Astrocyte (in vitro differentiated cells and primary cell): ENCODE measurements around the gene PLPP4. TPM values are rescaled to one million over a fixed set of nuclear protein-coding genes. Genes with fewer than 3 reads are reported as not detected.
A peak's percentile ranks its signal among the peaks of the same experiment; 100 is the strongest.

ENCODE experiments used
- DNase-seq: peaks from one replicate; pipeline ENCODE4 v3.0.0-alpha.2; 2010; ENCODE audit warnings: low read depth
- FAIRE-seq: peaks from 2 replicates; lab custom pipeline; 2011; peaks lifted over from hg19 to GRCh38; lab: Jason Lieb, UNC
- H2AFZ ChIP-seq: 2 replicates; pipeline ENCODE4 v1.6.0; 2012; ENCODE audit warnings: low read depth, low read length, inconsistent platforms
- H3K27ac ChIP-seq: 2 replicates; pipeline ENCODE4 v1.5.1; 2011; ENCODE audit warnings: low read depth, low read length, inconsistent platforms
- H3K27me3 ChIP-seq: 2 replicates; pipeline ENCODE4 v1.6.0; 2011; ENCODE audit warnings: low read length, inconsistent platforms; ENCODE audit not compliant: insufficient read depth
- H3K36me3 ChIP-seq: 2 replicates; pipeline ENCODE4 v1.5.1; 2011; ENCODE audit warnings: low read length, inconsistent platforms; ENCODE audit not compliant: insufficient read depth
- H3K4me1 ChIP-seq: 2 replicates; pipeline ENCODE4 v1.5.1; 2011; ENCODE audit warnings: low read length, inconsistent platforms; ENCODE audit not compliant: insufficient read depth
- H3K4me2 ChIP-seq: 2 replicates; pipeline ENCODE4 v1.6.0; 2012; ENCODE audit warnings: low read length, inconsistent platforms
- H3K4me3 ChIP-seq: 2 replicates; pipeline ENCODE4 v1.5.1; 2011; ENCODE audit warnings: low read depth, mild to moderate bottlenecking, low read length, inconsistent platforms; ENCODE audit not compliant: insufficient read depth
- H3K79me2 ChIP-seq: 2 replicates; pipeline ENCODE4 v1.6.0; 2012; ENCODE audit warnings: mild to moderate bottlenecking, low read length, inconsistent platforms; ENCODE audit not compliant: insufficient read depth
- H3K9ac ChIP-seq: 2 replicates; pipeline ENCODE4 v1.6.0; 2012; ENCODE audit warnings: mild to moderate bottlenecking, low read length, inconsistent platforms
- H3K9me3 ChIP-seq: 2 replicates; pipeline ENCODE4 v1.5.1; 2012; ENCODE audit warnings: low read depth, mild to moderate bottlenecking, low read length, inconsistent platforms; ENCODE audit not compliant: insufficient read depth
- H4K20me1 ChIP-seq: 2 replicates; pipeline ENCODE4 v1.6.0; 2012; ENCODE audit warnings: low read length, inconsistent platforms; ENCODE audit not compliant: insufficient read depth
- H3K27ac Mint-ChIP-seq: one replicate; pipeline ENCODE4 v1.8.0; 2021; ENCODE audit warnings: mild to moderate bottlenecking, mixed read lengths; ENCODE audit not compliant: unreplicated experiment
- H3K27me3 Mint-ChIP-seq: one replicate; pipeline ENCODE4 v1.8.0; 2021; ENCODE audit warnings: low read depth, mixed read lengths; ENCODE audit not compliant: unreplicated experiment
- H3K36me3 Mint-ChIP-seq: one replicate; pipeline ENCODE4 v1.8.0; 2021; ENCODE audit warnings: low read depth, mixed read lengths; ENCODE audit not compliant: unreplicated experiment
- H3K4me1 Mint-ChIP-seq: one replicate; pipeline ENCODE4 v1.8.0; 2021; ENCODE audit warnings: low read depth, mixed read lengths; ENCODE audit not compliant: unreplicated experiment
- H3K4me3 Mint-ChIP-seq: one replicate; pipeline ENCODE4 v1.8.0; 2021; ENCODE audit warnings: mild to moderate bottlenecking, moderate library complexity, mixed read lengths; ENCODE audit not compliant: unreplicated experiment
- H3K9me3 Mint-ChIP-seq: one replicate; pipeline ENCODE4 v1.8.0; 2021; ENCODE audit warnings: mild to moderate bottlenecking, mixed read lengths; ENCODE audit not compliant: unreplicated experiment
- EZH2 ChIP-seq: IDR thresholded peaks from 2 replicates; pipeline ENCODE4 v1.6.1; 2012; ENCODE audit warnings: mild to moderate bottlenecking, low read length, inconsistent platforms; ENCODE audit not compliant: insufficient read depth
- total RNA-seq: library from RNA; stranded (reverse); gene quantifications from 2 replicates; pipeline ENCODE4 v1.2.1, GENCODE V29; 2021
- TF ChIP-seq, protein P1 (sequence below): IDR thresholded peaks from 2 replicates; pipeline ENCODE4 v1.5.1; 2011; ENCODE audit warnings: low read depth, mild to moderate bottlenecking, inconsistent platforms, low read length, moderate library complexity; ENCODE audit not compliant: insufficient read depth

PLPP4 gene
- total RNA-seq, 1 donor from 2014 or later: 44.1 TPM

DNA sequence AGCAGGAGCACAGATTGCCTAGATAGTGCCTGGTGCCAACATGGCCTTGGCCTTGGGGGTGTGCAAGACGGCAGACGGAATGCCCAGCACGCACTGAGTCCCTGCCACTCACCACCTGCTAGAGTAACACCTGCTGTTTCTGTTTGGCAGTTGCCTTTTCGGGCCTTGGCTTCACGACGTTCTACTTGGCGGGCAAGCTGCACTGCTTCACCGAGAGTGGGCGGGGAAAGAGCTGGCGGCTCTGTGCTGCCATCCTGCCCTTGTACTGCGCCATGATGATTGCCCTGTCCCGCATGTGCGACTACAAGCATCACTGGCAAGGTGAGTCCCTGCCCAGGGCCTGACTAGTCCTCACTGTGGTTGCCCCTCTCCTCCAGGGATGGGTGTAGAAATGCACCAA is 118.0 kb downstream of the PLPP4 start:
- no peak for FAIRE-seq
- Mint-ChIP-seq H3K9me3 (no peaks in the 10 kb centered on the region), H3K36me3 (peaks cover 40% of the 10 kb centered on the region)

DNA sequence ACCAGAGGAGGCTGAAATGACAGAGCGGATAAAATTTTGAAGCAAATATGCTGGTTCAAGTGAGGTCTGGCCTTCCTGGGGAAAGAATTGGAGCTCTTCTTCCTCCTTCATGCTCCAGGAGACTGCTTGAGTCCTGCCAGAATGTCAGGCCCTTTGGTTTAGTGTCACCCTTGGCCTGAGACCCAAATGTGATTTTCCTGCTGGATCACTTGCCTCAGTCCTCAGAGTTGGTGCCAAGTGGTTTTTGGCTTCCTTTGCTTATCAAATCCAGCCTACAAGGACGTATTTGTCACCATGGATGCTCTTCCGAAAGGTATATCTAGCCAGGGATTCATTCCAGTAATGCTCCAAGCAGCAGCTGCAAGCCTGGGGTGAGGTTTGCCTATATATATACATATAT is 118.4 kb downstream of the PLPP4 start:
- no peak for TF ChIP-seq EZH2
- TF ChIP-seq, protein P1, sequence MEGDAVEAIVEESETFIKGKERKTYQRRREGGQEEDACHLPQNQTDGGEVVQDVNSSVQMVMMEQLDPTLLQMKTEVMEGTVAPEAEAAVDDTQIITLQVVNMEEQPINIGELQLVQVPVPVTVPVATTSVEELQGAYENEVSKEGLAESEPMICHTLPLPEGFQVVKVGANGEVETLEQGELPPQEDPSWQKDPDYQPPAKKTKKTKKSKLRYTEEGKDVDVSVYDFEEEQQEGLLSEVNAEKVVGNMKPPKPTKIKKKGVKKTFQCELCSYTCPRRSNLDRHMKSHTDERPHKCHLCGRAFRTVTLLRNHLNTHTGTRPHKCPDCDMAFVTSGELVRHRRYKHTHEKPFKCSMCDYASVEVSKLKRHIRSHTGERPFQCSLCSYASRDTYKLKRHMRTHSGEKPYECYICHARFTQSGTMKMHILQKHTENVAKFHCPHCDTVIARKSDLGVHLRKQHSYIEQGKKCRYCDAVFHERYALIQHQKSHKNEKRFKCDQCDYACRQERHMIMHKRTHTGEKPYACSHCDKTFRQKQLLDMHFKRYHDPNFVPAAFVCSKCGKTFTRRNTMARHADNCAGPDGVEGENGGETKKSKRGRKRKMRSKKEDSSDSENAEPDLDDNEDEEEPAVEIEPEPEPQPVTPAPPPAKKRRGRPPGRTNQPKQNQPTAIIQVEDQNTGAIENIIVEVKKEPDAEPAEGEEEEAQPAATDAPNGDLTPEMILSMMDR: no peak
- Mint-ChIP-seq H3K36me3 (peaks cover 35% of the 10 kb centered on the region), H3K4me1 (peaks cover 13% of the 10 kb centered on the region), H3K27ac (no peak overlapping the region), H3K9me3 (no peaks in the 10 kb centered on the region), H3K27me3 (no peaks in the 10 kb centered on the region), H3K4me3 (no peak overlapping the region)
- Histone ChIP-seq H3K9me3 (no peaks in the 10 kb centered on the region), H3K27me3 (no peaks in the 10 kb centered on the region), H2AFZ (no peak overlapping the region), H3K9ac (no peak overlapping the region), H3K4me2 (no peak overlapping the region), H3K79me2 (no peaks in the 10 kb centered on the region), H3K4me3 (no peak overlapping the region), H3K36me3 (peaks cover 12% of the 10 kb centered on the region), H3K27ac (no peak overlapping the region), H3K4me1 (no peaks in the 10 kb centered on the region), H4K20me1 (peaks cover 22% of the 10 kb centered on the region)
- DNase-seq (no peak), FAIRE-seq (no peak)

More for the DNA sequence above, 118.0 kb downstream of the PLPP4 start:
- H3K4me2 ChIP-seq: no peak overlapping the region
- no peak overlapping the region for H3K4me3 ChIP-seq
- Mint-ChIP-seq H3K27me3 (no peaks in the 10 kb centered on the region), H3K4me1 (peaks cover 13% of the 10 kb centered on the region), H3K4me3 (no peak overlapping the region), H3K27ac (no peak overlapping the region)
- H3K9me3 ChIP-seq: no peaks in the 10 kb centered on the region
- peaks cover 24% of the 10 kb centered on the region for H4K20me1 ChIP-seq
- no peak overlapping the region for H3K9ac ChIP-seq
- H3K4me1 ChIP-seq: no peaks in the 10 kb centered on the region
- H3K36me3 ChIP-seq: peaks cover 12% of the 10 kb centered on the region
- H3K27ac ChIP-seq: no peak overlapping the region
- TF ChIP-seq EZH2: no peak
- TF ChIP-seq, protein P1: no peak
- DNase-seq: no peak
- H2AFZ ChIP-seq: no peak overlapping the region
- H3K79me2 ChIP-seq: no peaks in the 10 kb centered on the region
- H3K27me3 ChIP-seq: no peaks in the 10 kb centered on the region

DNA sequence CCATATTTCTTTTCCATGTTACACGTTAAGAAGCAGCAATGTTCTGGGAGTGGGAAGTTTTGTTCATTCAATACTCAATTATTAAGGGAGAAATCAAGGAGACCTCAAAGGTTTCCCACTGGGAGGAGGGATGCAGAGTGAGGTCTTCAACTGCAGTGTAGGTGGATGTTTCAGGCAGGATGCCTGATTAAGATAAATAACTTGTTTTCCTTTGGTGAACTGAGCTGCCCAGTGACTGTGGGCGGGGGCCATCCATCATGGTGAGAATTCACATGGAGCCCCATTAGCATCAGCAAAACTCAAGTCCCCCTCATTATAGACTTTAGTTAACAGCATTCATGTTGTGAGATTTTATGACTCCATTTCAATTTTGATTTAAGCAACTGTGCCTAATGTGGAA is 121.1 kb downstream of the PLPP4 start:
- peaks cover 4% of the 10 kb centered on the region for H3K9me3 Mint-ChIP-seq
- peaks cover 11% of the 10 kb centered on the region for H3K4me1 Mint-ChIP-seq
- Histone ChIP-seq H3K79me2 (no peaks in the 10 kb centered on the region), H3K27me3 (no peaks in the 10 kb centered on the region), H2AFZ (no peak overlapping the region), H3K4me1 (no peaks in the 10 kb centered on the region), H3K9ac (no peak overlapping the region), H3K4me2 (no peak overlapping the region), H4K20me1 (peaks cover 25% of the 10 kb centered on the region), H3K27ac (no peak overlapping the region), H3K9me3 (no peaks in the 10 kb centered on the region), H3K4me3 (no peak overlapping the region), H3K36me3 (peaks cover 12% of the 10 kb centered on the region)
- FAIRE-seq: no peak
- no peak overlapping the region for H3K4me3 Mint-ChIP-seq
- peak; percentile 18 for DNase-seq
- H3K27ac Mint-ChIP-seq: no peak overlapping the region
- H3K36me3 Mint-ChIP-seq: peaks cover 46% of the 10 kb centered on the region
- no peak for TF ChIP-seq EZH2
- TF ChIP-seq, protein P1: no peak
- peaks cover 3% of the 10 kb centered on the region for H3K27me3 Mint-ChIP-seq
